GM06990 (cell line): ENCODE data around the gene GART.

ENCODE experiments used
- DNase-seq: peaks from one replicate; pipeline ENCODE4 v3.0.0-alpha.2; 2011; ENCODE audit not compliant: insufficient read length; ENCODE audit errors: extremely low read depth
- H3K27me3 ChIP-seq: replicated peaks from 2 replicates; pipeline ENCODE4 v1.6.0; 2011; ENCODE audit warnings: low read length; ENCODE audit not compliant: control insufficient read depth, insufficient read depth
- H3K36me3 ChIP-seq: 2 replicates; pipeline ENCODE4 v1.5.1; 2011; ENCODE audit warnings: low read length; ENCODE audit not compliant: control insufficient read depth, insufficient read depth
- H3K4me3 ChIP-seq: replicated peaks from 2 replicates; pipeline ENCODE4 v1.5.1; 2011; ENCODE audit warnings: low read depth, mild to moderate bottlenecking, control low read depth, low read length
- CTCF ChIP-seq: IDR thresholded peaks from 2 replicates; pipeline ENCODE4 v1.5.1; 2011; ENCODE audit warnings: low read length, control low read depth, mild to moderate bottlenecking, inconsistent platforms; ENCODE audit not compliant: insufficient read depth, poor library complexity, severe bottlenecking

Gene GART

GRCh38 chr21:33541756-33542639 lies at the start of gene GART:
Gene GART (minus strand): TSS chr21:33542117. CDS start chr21:33539315, 2,802 bp downstream.
- no peaks in the 10 kb centered on the region for H3K27me3 ChIP-seq

GRCh38 chr21:33588485-33589335 lies 46.8 kb upstream of the GART start, which contains the start of gene DONSON:
Gene DONSON (minus strand): TSS chr21:33588684. CDS start chr21:33588641, 43 bp downstream.
- TF ChIP-seq CTCF, result no peak
- peak within 1 kb of the TSS; percentile 90 for H3K4me3 ChIP-seq
- DNase-seq, result peak; percentile 88
- H3K27me3 ChIP-seq, result no peaks in the 10 kb centered on the region
- H3K36me3 ChIP-seq, result no peaks in the 10 kb centered on the region

More at GRCh38 chr21:33541756-33542639, at the start of gene GART:
- Histone ChIP-seq H3K36me3 (peaks cover 5% of the 10 kb centered on the region), H3K4me3 (peak within 1 kb of the TSS; percentile 88)
- DNase-seq, result peak; percentile 93
- TF ChIP-seq CTCF, result no peak

GRCh38 chr21:33587792-33588484 lies 46.0 kb upstream of the GART start:
- Histone ChIP-seq H3K4me3 (peak overlapping the region; percentile 90), H3K36me3 (no peaks in the 10 kb centered on the region), H3K27me3 (no peaks in the 10 kb centered on the region)
- TF ChIP-seq CTCF, result no peak
- peak; percentile 63 for DNase-seq

- DNase-seq, result no peak
- peaks cover 2% of the 10 kb centered on the region for H3K36me3 ChIP-seq
- no peaks in the 10 kb centered on the region for H3K27me3 ChIP-seq
- peak overlapping the region; percentile 90 for H3K4me3 ChIP-seq
- TF ChIP-seq CTCF, result no peak
Measured at GRCh38 chr21:33586927-33587326, 45.0 kb upstream of the GART start.

- no peak for DNase-seq
- Histone ChIP-seq H3K27me3 (no peaks in the 10 kb centered on the region), H3K4me3 (no peak overlapping the region), H3K36me3 (peaks cover 2% of the 10 kb centered on the region)
- no peak for TF ChIP-seq CTCF
Measured at GRCh38 chr21:33584455-33584854, 42.5 kb upstream of the GART start.
